ENCODE results near the gene PHC3.

Gene PHC3

GRCh38 chr3:170064108-170064507 lies 117.4 kb downstream of the PHC3 start:
- no peak for DNase-seq

GRCh38 chr3:170063691-170064090 lies 117.8 kb downstream of the PHC3 start:
- no peak for DNase-seq

- DNase-seq, result no peak
Observed at GRCh38 chr3:170062769-170063168, 118.8 kb downstream of the PHC3 start.

GRCh38 chr3:170062068-170062467 lies 119.5 kb downstream of the PHC3 start:
- no peak for DNase-seq

DNA sequence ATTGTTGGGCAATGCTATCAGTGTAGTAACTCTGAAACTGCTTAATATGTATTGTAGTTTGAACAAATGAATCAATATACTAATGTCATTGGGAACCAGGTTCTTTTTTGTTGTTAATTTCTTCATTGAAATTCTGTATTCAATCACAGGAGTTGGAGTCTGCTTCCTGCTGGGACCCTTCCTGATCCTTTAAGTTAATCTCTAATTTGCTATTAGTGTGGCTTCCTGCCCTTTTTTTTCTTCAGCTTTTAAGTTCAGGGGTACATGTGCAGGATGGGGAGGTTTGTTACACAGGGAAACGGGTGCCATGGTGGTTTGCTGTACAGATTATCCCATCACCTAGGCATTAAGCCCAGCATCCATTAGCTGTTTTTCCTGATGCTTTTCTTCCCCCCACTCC lies 122.1 kb downstream of the PHC3 start:
- no peak for DNase-seq

DNA sequence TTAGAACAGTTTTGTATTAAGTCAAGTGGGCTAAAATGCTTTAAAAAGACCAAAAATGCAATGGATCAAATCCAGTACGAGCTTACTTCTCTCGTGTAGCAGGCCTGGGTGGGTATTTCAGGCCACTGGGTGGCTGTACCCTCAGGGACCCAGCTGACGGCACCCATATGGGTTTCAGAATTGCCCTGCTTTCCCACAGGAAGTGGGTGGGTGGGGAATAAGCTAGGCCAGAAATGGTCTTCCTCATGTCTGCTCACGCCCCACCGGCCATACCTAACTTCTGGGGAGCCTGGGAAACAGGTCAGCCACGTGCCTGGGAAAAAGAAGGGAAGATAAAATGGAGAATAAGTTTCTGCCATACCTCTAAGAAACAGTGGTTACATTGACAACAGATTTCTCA lies 123.4 kb downstream of the PHC3 start:
- DNase-seq, result no peak

DNA sequence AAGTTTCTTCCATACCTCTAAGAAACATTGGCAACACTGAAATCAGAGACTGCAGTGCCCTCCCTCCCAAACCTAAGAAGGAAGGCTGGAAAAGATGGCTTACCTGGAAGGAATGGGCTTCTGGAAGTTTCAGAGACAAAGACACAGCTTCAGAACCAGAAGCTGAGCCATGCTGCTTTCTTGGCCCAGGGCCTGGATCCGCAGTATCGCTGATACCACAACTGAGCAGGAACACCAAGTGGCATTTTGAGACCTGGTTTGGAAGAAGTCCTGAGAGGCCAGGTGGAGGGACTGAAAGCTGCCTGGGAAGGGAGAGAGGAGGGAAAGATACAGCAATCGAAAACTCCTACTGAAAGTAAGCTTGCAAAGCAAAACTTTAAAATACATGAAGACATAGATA lies 124.0 kb downstream of the PHC3 start:
- DNase-seq, result no peak

GRCh38 chr3:170056710-170057454 lies 124.7 kb downstream of the PHC3 start:
- DNase-seq, result no peak

- no peak for DNase-seq
Observed at GRCh38 chr3:170055209-170055608, 126.3 kb downstream of the PHC3 start.

DNA sequence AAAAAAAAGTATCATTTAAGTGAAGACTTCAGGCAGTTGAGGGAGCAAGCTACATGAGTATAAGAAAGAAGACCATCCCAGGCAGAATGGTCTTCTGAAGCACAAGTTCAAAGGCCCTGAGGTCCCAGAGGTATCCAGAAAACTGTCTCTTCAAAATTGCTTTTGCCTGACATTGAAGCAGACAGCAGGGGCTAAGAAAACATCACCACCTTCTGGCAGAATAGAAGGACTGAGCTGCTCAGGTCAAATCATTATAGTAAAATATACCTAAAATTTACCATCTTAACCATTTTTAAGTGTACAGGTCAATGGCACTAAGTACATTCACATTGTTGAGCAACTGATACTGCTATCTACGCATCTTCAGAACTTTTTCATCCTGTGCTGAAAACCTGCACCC lies 127.3 kb downstream of the PHC3 start:
- no peak for DNase-seq

DNA sequence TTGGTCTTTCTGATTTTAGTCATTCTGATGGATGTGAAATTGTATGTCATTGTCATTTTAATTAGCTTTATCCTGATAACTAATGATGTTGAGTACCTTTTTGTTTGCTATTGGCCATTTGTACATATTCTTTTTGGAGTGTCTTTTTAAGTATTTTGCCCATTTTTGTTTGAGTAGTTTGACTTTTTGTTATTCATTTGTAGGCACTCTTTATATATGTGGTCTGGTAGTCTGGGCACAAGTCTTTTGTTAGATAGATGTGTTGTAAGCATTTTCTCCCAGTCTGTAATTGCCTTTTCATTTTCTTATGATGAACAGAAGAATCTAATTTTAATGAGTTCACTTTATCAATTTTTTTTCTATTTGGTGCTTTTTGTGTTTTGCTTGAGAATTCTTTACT lies 129.1 kb downstream of the PHC3 start:
- no peak for DNase-seq

- no peak for DNase-seq
Observed at GRCh38 chr3:170050753-170051152, 130.8 kb downstream of the PHC3 start.

- no peak for DNase-seq
Observed at GRCh38 chr3:170049146-170050000, 132.2 kb downstream of the PHC3 start.

GRCh38 chr3:170047133-170047404 lies 134.5 kb downstream of the PHC3 start:
- no peak for DNase-seq

- DNase-seq, result no peak
Observed at GRCh38 chr3:170046269-170047132, 135.0 kb downstream of the PHC3 start.

DNA sequence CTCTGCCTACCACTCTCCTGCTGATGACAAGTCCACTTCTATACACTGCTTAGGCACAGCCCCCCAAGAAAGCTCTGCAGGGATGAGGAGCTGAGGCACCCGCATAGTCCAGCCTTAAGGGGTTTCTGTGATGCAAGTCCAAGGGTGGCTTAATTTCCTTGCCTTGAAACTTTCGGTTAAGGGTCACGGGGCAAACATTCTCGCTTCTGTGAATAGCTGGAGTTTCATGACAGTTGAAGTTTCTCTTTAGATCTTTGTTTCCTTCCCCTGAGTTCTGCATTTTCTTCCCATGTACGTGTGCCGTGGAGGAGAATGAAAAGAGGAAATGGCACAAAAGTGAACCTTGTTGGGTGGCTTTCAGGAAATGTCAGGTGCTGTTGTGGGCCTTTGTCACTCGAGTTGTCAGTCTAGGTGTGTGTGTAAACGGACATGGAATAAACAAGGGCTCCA lies 136.7 kb downstream of the PHC3 start:
- no peak for DNase-seq

GRCh38 chr3:170044271-170044670 lies 137.3 kb downstream of the PHC3 start:
- DNase-seq, result no peak

DNA sequence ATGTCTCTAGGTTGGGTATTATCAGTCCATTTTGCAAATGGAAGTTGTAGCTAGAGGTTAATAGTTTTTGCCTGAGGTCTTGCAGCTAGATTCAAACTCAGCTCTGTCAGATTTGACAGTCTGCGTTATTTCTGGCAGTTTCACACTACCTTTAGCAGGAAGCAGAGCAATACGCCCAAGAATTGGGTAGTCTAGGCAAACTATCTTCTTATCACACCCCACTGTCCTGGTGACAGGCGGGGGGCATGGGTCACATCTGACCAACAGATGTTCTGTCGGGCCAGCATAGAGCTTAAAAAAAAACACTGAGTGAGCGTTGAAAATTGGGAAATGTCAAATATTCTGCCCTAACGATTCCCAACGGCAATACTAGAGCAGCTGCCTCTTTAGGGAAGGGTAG lies 138.0 kb downstream of the PHC3 start:
- no peak for DNase-seq

DNA sequence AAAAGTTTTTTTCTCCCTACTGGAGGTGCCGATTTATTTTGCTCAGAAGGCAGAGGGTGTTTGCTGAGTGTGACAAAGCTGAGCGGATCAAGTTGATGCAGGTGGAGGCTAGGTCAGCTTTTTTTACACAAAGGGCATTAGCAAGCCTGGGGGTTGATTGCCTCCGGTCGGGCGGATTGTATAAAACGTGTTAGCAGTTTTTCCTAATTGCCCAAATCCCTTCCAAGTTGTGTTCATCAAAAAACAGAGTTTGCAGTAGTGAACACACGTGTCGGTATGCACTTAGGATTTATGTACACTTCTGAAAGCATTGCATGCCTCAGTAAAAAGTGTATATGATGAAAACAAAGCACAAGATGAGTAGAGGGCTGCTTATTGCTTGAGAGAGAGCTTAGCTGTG lies 141.1 kb downstream of the PHC3 start:
- DNase-seq, result no peak

DNA sequence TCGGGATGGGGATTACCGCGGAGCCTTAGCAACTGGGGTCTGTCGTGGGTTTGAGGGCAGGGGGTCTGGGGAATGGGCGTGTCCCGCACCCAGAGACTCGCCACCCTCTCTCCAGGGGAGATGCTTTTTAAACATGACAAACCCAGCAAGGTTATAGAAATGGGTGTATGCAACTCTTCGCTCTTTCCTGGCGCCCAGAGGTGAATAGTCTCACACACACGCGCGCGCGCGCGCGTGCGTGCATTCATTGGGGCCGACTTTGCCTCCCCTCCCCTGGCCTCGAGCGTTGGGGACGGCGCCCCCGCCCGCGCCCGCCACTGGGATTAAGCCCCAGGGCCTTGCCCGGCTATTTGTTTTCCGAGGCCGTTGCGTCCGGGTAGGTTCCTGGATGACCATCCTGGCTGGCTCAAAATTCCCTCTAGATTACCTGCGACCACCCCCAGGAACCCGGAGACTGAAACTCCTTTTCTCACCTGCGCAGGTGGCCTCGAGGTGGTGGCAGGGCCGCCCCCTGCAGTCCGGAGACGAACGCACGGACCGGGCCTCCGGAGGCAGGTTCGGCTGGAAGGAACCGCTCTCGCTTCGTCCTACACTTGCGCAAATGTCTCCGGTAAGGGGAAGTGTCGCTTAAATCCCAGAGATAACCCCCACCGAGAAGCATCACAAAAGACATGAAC lies 143.0 kb downstream of the PHC3 start:
- no peak for DNase-seq
